Hepatocyte (in vitro differentiated cells): ENCODE data around the gene ABHD2.

Experiments used
- EZH2 ChIP-seq: fragments of 200-600 bp; sonication (generic); IDR thresholded peaks from 2 replicates; pipeline ENCODE4 v1.6.1; 2016; ENCODE audit warnings: antibody characterized with exemption, mild to moderate bottlenecking, borderline replicate concordance
- EZH2phosphoT487 ChIP-seq: fragments of 200-600 bp; sonication (generic); IDR thresholded peaks from one replicate; pipeline ENCODE4 v1.6.1; 2018; ENCODE audit warnings: antibody characterized with exemption, mild to moderate bottlenecking, low read depth, moderate library complexity; ENCODE audit not compliant: unreplicated experiment, severe bottlenecking
- TF ChIP-seq, protein P1 (sequence below): fragments of 200-600 bp; sonication (generic); IDR thresholded peaks from 2 replicates; pipeline ENCODE4 v1.5.1; 2016; ENCODE audit warnings: antibody characterized with exemption, mild to moderate bottlenecking; ENCODE audit not compliant: poor library complexity

DNA sequence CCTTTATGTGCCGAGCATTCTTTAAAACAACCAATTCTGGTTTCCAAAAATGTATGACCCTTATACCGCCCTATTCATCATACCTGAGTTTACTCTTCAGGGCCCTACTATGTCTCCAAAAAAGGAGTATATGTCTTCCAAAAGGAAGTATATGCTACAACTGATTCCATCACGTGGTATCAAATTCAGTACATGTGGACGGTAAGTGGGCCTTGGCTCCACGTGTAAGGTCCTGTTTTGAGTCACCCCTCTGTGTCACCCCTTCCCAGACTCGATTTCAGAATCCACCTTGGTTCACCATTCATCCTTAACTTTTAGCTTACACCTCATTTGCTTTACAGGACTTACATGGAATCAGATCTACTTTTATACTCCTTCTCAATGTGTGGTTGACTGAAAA is 37.8 kb downstream of the ABHD2 start:
- TF ChIP-seq, protein P1, sequence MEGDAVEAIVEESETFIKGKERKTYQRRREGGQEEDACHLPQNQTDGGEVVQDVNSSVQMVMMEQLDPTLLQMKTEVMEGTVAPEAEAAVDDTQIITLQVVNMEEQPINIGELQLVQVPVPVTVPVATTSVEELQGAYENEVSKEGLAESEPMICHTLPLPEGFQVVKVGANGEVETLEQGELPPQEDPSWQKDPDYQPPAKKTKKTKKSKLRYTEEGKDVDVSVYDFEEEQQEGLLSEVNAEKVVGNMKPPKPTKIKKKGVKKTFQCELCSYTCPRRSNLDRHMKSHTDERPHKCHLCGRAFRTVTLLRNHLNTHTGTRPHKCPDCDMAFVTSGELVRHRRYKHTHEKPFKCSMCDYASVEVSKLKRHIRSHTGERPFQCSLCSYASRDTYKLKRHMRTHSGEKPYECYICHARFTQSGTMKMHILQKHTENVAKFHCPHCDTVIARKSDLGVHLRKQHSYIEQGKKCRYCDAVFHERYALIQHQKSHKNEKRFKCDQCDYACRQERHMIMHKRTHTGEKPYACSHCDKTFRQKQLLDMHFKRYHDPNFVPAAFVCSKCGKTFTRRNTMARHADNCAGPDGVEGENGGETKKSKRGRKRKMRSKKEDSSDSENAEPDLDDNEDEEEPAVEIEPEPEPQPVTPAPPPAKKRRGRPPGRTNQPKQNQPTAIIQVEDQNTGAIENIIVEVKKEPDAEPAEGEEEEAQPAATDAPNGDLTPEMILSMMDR, result no peak
- no peak for TF ChIP-seq EZH2
- TF ChIP-seq EZH2phosphoT487, result no peak
